Heart left ventricle (tissue), 16 donors: ENCODE data around the gene DTNB. TPM values are rescaled to one million over a fixed set of nuclear protein-coding genes. Genes with fewer than 3 reads are reported as not detected.

Source experiments
- ATAC-seq, 4 donors: fragments of 200-7000 bp; cut with Tn5 transposase; one replicate each; pipeline ENCODE4 v1.9.1; 2020 to 2022; ENCODE audit warnings: moderate library complexity in 4 of 4, mild to moderate bottlenecking in 3 of 4, moderate number of reproducible peaks in 1 of 4
- DNase-seq, 5 donors: peaks; one replicate each; pipeline ENCODE4 v3.0.0-alpha.2; 2020
- H3K27ac ChIP-seq, 12 donors: fragments of 200-600 bp; sonication (generic) in 4 of 12; one replicate each; pipeline versions ENCODE4 v1.5.0 to v1.8.0; 2016 to 2022; ENCODE audit warnings: mild to moderate bottlenecking in 2 of 12
- H3K27me3 ChIP-seq, 9 donors: fragments of 200-600 bp; sonication (generic) in 2 of 9; one replicate each; pipeline versions ENCODE4 v1.5.1 to v1.8.0; 2016 to 2022; ENCODE audit warnings: mild to moderate bottlenecking in 3 of 9
- H3K36me3 ChIP-seq, 9 donors: fragments of 200-600 bp; sonication (generic) in 2 of 9; one replicate each; pipeline versions ENCODE4 v1.5.0 to v1.8.0; 2018 to 2022; ENCODE audit warnings: mild to moderate bottlenecking in 2 of 9
- H3K4me1 ChIP-seq, 12 donors: fragments of 200-600 bp; sonication (generic) in 4 of 12; one replicate each; pipeline versions ENCODE4 v1.5.0 to v1.8.0; 2016 to 2022; ENCODE audit warnings: mild to moderate bottlenecking in 3 of 12
- H3K4me3 ChIP-seq, 12 donors: fragments of 200-600 bp; sonication (generic) in 4 of 12; one replicate each; pipeline versions ENCODE4 v1.5.0 to v1.8.0; 2017 to 2022; ENCODE audit warnings: mild to moderate bottlenecking in 9 of 12, moderate library complexity in 4 of 12
- H3K9me3 ChIP-seq, 12 donors: fragments of 200-600 bp; sonication (generic) in 4 of 12; one replicate each; pipeline versions ENCODE4 v1.5.0 to v1.8.0; 2016 to 2022; ENCODE audit warnings: mild to moderate bottlenecking in 1 of 12
- CTCF ChIP-seq, 12 donors: fragments of 200-600 bp; sonication (generic) in 4 of 12; IDR thresholded peaks; one replicate each; pipeline versions ENCODE4 v1.5.0 to v1.8.0; 2018 to 2022; ENCODE audit warnings: antibody characterized with exemption in 12 of 12, mild to moderate bottlenecking in 5 of 12
- POLR2A ChIP-seq, 2 donors: fragments of 450-650 bp; IDR thresholded peaks; one replicate each; pipeline ENCODE4 v1.6.1; 2017; ENCODE audit warnings: antibody characterized with exemption in 2 of 2, mild to moderate bottlenecking in 2 of 2, moderate library complexity in 2 of 2
- WGBS, 4 donors: extraction: QIAGEN DNeasy Blood & Tissue Kit in 2 of 4; methylation state at CpG; one replicate each; pipeline versions ENCODE4 v1.1.5 to v1.1.7; 2013 to 2018; 5-methylcytosine and 5-hydroxymethylcytosine counted together
- intact Hi-C, 10 donors: fragments of 100-400 bp; cut with DNase I; formaldehyde crosslinking; loops; one replicate each; pipeline versions ENCODE4 v1.11.1 to v1.14.2; 2022
- long read RNA-seq, 3 donors: library from polyadenylated mRNA; unstranded; transcript quantifications; one replicate each; pipeline ENCODE4 v2.0.0, GENCODE V29; 2020 to 2021
- polyA plus RNA-seq, 2 donors: library from polyadenylated mRNA; stranded (reverse); fragments of 200-250 nt; gene quantifications; one replicate each; pipeline ENCODE4 v1.2.3, GENCODE V29; 2013
- total RNA-seq, 9 donors: library from RNA; depleted of rRNA in 2 of 9; stranded (reverse); fragments of >200 nt in 2 of 9; fragmentation: NEBNext Ultra II Directional in 3 of 9; extraction: Animal tissue kit (Norgen Biotek cat#: 25700) in 3 of 9; gene quantifications; one replicate each; pipeline versions ENCODE4 v1.1.0 to v1.2.4, GENCODE V29; 2016 to 2023
- donor health status: ischemic (EF 13 %, LVEDD 7.1; RV severe dilation, severe dysfunction).
- donor health status: healthy with polysubstance abuse.
- donor health status: DM: no; HTN: yes; CAD: no.
- donor health status: DM: no; HTN: no; CAD: no.
- donor health status: ischemic (EF 25% LVEDD 6.9; RV normal size, moderate dysfunction).
- donor health status: ischemic (EF 25% LVEDD 5.7; RV mildly dilated, moderate dysfunction).
- donor health status: healthy.
- donor health status: DM: yes; HTN: yes; CAD: no.
- donor health status: ischemic (EF 35%, LVEDD 5.7; RV mildly dilated, moderate dysfunction).
- donor health status: nonischemic (EF 11% LVEDD 7.7; RV severe dilation, severe dysfunction).
- donor health status: DM: yes; HTN: yes; CAD: no.
- donor health status: PGD.
- donor health status: ischemic (EF 29% LVEDD 5.4; RV normal size, mild dysfunction).
- donor health status: nonischemic (EF 23%, LVEDD 6.1; RV moderate dilation, normal function).

The DTNB gene
- total RNA-seq: 10 to 100 TPM in 1 of 9 donors, 1 to 10 TPM in 8; 2.5 to 17.3 (median 6.3) TPM
- 1 to 10 TPM; 4.2 to 4.8 TPM for polyA plus RNA-seq
- long read RNA-seq, donor 1, partial matches to known transcripts: 4 of 11 reads
- long read RNA-seq, donor 1, other reads (novel, unspliced or antisense): 6 of 11 reads
- long read RNA-seq, donor 2, partial matches to known transcripts: 1 of 28 reads
- long read RNA-seq, donor 2, other reads (novel, unspliced or antisense): 27 of 28 reads
- long read RNA-seq, donor 3, partial matches to known transcripts: 0 of 8 reads
- long read RNA-seq, donor 3, other reads (novel, unspliced or antisense): 7 of 8 reads

GRCh38 chr2:25673300-25674076, at the start of gene DTNB:
DTNB (minus strand) TSS chr2:25673577; CDS start chr2:25652660, 20,917 bp downstream.
- H3K9me3 ChIP-seq: no peaks in the 10 kb centered on the region
- ATAC-seq (peak; percentile 37 to 92 (median 88)), DNase-seq (peak; percentile 81 to 91 (median 86))
- no peaks in the 10 kb centered on the region for H3K27me3 ChIP-seq
- H3K4me3 ChIP-seq: peak within 1 kb of the TSS; percentile 65 to 99 (median 90)
- no peaks in the 10 kb centered on the region for H3K36me3 ChIP-seq
- peak within 1 kb of the TSS; percentile 54 to 92 (median 83) for H3K27ac ChIP-seq
- TF ChIP-seq POLR2A (IDR thresholded peaks at IDR 0.05): peak in 1 of 2 donors; percentile 42
- TF ChIP-seq CTCF (IDR thresholded peaks at IDR 0.05): no peak
- 0 to 2% (median 0%) methylated on average over 5 to 111 of the region's 111 CpGs for WGBS, 4 donors
- H3K4me1 ChIP-seq: peaks cover 0 to 21% (median 11%) of the 10 kb centered on the region in 12 donors
- intact Hi-C loops: loop anchor here in 4 of 10 donors (10.0 kb wide), 3 partner anchors 201 to 309 kb away; partner anchors contain the start of gene ASXL2 (in 2 of the 4)

- H3K36me3 ChIP-seq: no peaks in the 10 kb centered on the region
- peaks cover 0 to 6% (median 0%) of the 10 kb centered on the region in 9 donors for H3K27me3 ChIP-seq
- H3K27ac ChIP-seq: no peak overlapping the region
- no peak for TF ChIP-seq CTCF (IDR thresholded peaks at IDR 0.05)
- no peak for TF ChIP-seq POLR2A (IDR thresholded peaks at IDR 0.05)
- intact Hi-C loops: no loop called here
- 81 to 85% (median 83%) methylated on average over 3 of the region's 3 CpGs for WGBS, 4 donors
- H3K9me3 ChIP-seq: no peaks in the 10 kb centered on the region
- no peak overlapping the region for H3K4me3 ChIP-seq
- ATAC-seq (no peak), DNase-seq (no peak)
- no peaks in the 10 kb centered on the region for H3K4me1 ChIP-seq
Observed at GRCh38 chr2:25722224-25722623, 48.8 kb upstream of the DTNB start.

- intact Hi-C loops: no loop called here
- Histone ChIP-seq H3K27ac (no peak overlapping the region), H3K36me3 (no peaks in the 10 kb centered on the region), H3K4me3 (no peak overlapping the region), H3K27me3 (peaks cover 0 to 6% (median 0%) of the 10 kb centered on the region in 9 donors), H3K4me1 (no peaks in the 10 kb centered on the region), H3K9me3 (no peaks in the 10 kb centered on the region)
- no peak for ATAC-seq
- DNase-seq: no peak
- 83 to 94% (median 92%) methylated on average over 1 of the region's 1 CpG for WGBS, 4 donors
- no peak for TF ChIP-seq CTCF (IDR thresholded peaks at IDR 0.05)
- TF ChIP-seq POLR2A (IDR thresholded peaks at IDR 0.05): no peak
Observed at GRCh38 chr2:25720575-25720974, 47.2 kb upstream of the DTNB start.

GRCh38 chr2:25714740-25715139, 41.4 kb upstream of the DTNB start:
- Histone ChIP-seq H3K4me3 (no peak overlapping the region), H3K4me1 (peaks cover 0 to 12% (median 0%) of the 10 kb centered on the region in 12 donors), H3K27ac (no peak overlapping the region), H3K27me3 (peaks cover 0 to 5% (median 0%) of the 10 kb centered on the region in 9 donors), H3K9me3 (no peaks in the 10 kb centered on the region), H3K36me3 (no peaks in the 10 kb centered on the region)
- 73 to 88% (median 86%) methylated on average over 1 of the region's 1 CpG for WGBS, 4 donors
- ATAC-seq (no peak), DNase-seq (no peak)
- intact Hi-C loops: no loop called here
- TF ChIP-seq CTCF (IDR thresholded peaks at IDR 0.05) (no peak), POLR2A (IDR thresholded peaks at IDR 0.05) (no peak)
